Measurements from ENCODE around the gene GRM1. TPM values are rescaled to one million over a fixed set of nuclear protein-coding genes. Genes with fewer than 3 reads are reported as not detected.

Gene GRM1
- total RNA-seq, 1 donor from 2014 or later: not detected

DNA sequence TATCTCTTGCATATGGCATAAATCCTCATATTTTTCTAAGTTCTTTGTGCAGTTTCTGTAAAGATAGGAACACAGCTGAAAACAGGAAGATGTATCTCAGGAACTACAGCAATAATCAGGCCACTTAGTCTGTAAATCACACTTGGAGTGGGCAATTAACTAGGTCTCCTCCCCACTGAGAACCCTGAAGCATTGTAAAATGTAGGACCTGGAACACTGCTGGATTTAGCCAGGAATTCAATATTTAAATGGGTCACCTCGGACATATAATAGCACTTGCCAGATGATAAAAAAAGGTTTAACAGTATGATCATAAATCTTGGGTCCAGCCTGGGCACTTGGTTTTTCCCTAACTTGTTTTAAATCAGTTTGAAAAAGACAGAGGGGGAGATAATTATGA is 155.0 kb downstream of the GRM1 start:
- H3K4me3 ChIP-seq (ENCODE audit: low read depth, low read length): no peak overlapping the region
- TF ChIP-seq, protein P1, sequence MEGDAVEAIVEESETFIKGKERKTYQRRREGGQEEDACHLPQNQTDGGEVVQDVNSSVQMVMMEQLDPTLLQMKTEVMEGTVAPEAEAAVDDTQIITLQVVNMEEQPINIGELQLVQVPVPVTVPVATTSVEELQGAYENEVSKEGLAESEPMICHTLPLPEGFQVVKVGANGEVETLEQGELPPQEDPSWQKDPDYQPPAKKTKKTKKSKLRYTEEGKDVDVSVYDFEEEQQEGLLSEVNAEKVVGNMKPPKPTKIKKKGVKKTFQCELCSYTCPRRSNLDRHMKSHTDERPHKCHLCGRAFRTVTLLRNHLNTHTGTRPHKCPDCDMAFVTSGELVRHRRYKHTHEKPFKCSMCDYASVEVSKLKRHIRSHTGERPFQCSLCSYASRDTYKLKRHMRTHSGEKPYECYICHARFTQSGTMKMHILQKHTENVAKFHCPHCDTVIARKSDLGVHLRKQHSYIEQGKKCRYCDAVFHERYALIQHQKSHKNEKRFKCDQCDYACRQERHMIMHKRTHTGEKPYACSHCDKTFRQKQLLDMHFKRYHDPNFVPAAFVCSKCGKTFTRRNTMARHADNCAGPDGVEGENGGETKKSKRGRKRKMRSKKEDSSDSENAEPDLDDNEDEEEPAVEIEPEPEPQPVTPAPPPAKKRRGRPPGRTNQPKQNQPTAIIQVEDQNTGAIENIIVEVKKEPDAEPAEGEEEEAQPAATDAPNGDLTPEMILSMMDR (conservative IDR thresholded peaks at IDR 0.05; ENCODE audit: low read depth, low read length): no peak
- DNase-seq (ENCODE audit: low read depth): no peak

DNA sequence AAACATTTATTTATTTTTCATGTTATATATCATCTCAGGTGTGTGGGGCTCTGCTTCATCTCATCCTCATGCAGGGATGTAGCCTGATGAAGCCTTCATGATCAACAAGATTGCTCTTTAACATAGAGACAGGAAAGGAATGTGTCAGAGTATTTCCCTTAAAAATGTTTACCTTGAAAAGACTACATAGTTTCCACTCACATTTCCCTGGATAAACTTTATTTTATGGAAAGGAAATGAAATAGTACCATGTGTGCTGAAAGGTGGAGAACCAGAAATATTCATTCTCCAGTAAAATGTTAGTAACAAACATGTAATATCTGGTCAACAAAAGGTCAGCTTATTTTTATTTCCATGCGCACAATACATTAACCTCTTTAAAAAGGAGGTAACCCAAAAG is 155.8 kb downstream of the GRM1 start:
- H3K4me3 ChIP-seq (ENCODE audit: low read depth, low read length): no peak overlapping the region
- TF ChIP-seq, protein P1 (conservative IDR thresholded peaks at IDR 0.05; ENCODE audit: low read depth, low read length): no peak
- no peak for DNase-seq (ENCODE audit: low read depth)

DNA sequence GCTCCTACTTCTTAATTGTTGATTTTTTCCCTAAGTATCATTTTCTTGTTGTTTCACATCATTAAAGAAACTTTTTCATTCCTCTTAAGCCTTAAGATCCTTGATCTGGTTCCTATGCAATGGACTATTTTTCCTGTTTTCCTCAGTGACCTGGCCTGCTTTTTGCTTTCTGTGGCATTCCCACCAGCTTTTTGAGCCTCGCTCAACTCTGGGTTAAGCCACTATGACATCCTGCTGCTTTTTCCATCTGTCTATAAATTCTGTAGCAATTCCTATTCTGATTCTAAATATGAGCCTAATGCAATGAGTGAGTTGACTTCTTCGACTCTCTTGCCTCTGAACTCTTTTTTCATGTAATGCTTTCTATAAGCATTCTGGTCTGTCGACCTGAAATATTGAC is 160.3 kb downstream of the GRM1 start:
- TF ChIP-seq, protein P1 (conservative IDR thresholded peaks at IDR 0.05; ENCODE audit: low read depth, low read length): no peak
- no peak for DNase-seq (ENCODE audit: low read depth)
- H3K4me3 ChIP-seq (ENCODE audit: low read depth, low read length): no peak overlapping the region

DNA sequence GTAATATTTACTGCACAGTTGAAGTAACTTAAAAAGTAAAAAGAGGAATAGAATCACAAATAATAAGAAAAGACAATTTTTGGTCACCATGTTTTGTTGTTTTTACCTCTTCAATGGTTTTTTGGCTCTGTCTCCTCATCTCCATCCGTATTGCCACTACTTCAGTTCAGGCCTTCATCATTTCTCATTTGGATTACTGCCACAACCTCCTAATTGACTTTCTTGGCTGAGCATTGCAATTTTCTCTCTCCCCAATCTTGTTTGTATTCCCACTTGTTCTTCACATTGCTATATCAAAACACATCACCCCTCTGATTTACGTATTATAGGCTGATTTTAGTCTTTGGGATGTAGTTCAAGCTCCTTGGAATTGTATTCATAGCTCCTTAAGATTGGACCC is 161.7 kb downstream of the GRM1 start:
- DNase-seq (ENCODE audit: low read depth): no peak
- H3K4me3 ChIP-seq (ENCODE audit: low read depth, low read length): no peak overlapping the region
- TF ChIP-seq, protein P1 (conservative IDR thresholded peaks at IDR 0.05; ENCODE audit: low read depth, low read length): no peak

DNA sequence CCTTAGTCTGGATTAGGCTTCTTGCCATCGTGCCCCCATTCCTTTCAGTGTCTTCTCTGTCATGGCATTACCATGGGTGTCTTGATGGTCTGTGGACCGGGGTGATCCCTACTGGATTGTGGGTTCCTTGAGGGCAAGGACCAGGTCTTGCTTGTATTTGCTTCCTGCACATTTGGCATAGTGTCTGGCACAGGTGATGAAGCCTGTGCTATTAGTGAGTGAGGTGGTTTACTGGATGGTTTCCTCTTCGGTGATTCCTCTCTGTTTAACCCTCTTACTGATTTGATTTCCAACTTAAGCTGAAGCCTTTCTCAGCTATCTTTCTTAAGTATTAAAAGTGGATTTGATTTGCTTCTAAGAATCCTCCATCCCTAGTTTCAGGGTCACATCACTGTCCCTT is 162.3 kb downstream of the GRM1 start:
- H3K4me3 ChIP-seq (ENCODE audit: low read depth, low read length): no peak overlapping the region
- TF ChIP-seq, protein P1 (conservative IDR thresholded peaks at IDR 0.05; ENCODE audit: low read depth, low read length): no peak
- DNase-seq (ENCODE audit: low read depth): no peak

DNA sequence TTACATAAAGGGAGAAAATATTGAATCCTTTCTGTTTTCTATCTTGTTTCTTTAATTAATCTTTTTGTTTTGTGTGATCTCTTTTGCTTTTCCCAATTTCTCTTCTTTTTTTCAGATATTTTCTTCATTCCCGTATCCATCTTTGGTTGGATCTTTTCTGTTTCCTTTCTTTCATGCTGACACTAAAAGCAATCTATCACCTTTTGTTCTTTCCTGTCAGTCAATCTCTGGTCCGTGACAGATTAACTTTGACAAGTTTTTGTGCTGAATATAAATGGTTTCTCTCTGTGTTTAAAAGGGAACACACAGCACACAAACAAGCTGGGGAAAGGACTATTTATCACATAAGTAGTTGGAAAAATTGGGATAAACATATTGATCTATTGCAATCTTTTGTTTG is 162.8 kb downstream of the GRM1 start:
- TF ChIP-seq, protein P1 (conservative IDR thresholded peaks at IDR 0.05; ENCODE audit: low read depth, low read length): no peak
- DNase-seq (ENCODE audit: low read depth): no peak
- no peak overlapping the region for H3K4me3 ChIP-seq (ENCODE audit: low read depth, low read length)

DNA sequence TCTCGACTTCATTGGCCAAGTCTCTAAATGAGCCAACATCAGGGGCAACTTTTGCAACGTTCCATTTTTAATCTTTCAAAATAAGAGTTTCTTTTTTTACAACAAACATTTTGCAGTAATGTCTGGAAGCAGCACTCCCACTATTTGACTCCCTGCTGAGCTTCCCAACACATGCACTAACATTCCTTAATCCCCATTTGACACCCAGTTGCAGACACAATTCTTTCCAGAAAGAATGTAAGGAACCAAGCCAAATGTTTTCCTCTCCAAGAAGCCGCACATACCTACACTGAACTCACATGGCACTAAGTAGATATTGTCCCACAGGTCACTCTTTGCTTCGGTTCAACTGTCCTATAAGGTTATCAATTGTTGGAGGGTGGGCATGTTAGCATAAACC is 165.6 kb downstream of the GRM1 start:
- H3K4me3 ChIP-seq (ENCODE audit: low read depth, low read length): no peak overlapping the region
- DNase-seq (ENCODE audit: low read depth): no peak
- TF ChIP-seq, protein P1 (conservative IDR thresholded peaks at IDR 0.05; ENCODE audit: low read depth, low read length): no peak
